Fibroblast of the conjunctiva (primary cell): ENCODE results near the gene ADGRL3.

ENCODE experiments used
- DNase-seq: peaks from one replicate; pipeline ENCODE4 v3.0.0-alpha.2; 2010; ENCODE audit warnings: low read depth

ADGRL3 gene

DNA sequence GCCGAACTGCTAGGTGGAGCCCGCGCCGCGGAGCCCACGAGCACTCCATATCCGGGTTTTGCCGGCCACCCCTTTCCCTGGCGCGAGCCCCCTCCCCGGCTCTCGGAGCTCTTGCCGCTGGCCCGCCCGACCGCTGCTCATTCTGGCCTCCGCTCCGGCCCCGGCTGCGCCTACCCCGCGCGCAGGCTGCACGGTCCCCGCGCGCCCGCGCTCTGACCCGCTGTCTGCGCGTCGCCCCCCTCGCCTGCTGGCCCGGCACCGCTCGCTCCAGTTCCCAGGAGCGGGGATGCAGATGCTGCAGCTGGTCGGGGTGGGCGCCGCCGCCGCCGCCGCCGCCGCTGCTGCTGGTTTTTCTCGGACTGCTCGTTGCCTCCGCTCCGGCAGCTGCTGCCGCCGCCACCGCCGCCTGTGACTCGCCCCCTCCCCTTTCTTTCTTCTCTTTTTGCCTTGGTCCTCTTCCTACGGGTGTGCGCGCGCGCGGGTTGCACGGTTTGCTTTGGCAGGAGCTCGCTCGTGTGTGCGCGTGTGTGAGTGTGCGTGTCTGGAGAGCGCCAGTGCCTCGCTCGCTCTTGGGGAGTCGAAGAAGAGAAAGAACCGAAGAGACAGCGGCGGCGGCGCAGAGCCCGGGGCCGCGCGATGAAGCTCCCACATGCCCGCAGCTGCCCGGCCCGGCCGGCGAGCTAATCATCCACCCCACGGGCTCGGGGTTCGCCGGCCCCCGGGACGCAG is at the start of gene ADGRL3:
TSS of gene ADGRL3 (plus strand) at position 140 of the 729 bp plus-strand sequence.
- no peak for DNase-seq

DNA sequence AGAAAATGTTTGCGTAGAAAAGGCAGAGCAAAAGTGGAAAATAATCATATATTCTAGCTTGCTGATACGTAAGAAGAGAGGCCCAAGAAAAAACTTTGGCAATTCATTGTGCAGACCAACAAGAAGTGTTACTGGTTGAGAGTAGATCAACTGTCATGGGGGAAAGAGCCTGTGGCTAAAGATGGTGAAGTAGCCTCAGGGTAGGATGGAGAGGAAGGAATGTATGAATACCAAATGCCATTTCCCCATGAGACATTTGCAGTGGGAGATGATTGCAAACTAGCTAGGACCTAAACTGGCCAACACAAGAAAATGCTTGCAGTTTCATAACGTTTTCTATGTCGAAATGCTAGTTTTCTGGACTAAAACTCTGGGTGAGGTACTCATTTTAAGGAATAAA is 47.7 kb upstream of the ADGRL3 start:
- DNase-seq, result no peak

DNA sequence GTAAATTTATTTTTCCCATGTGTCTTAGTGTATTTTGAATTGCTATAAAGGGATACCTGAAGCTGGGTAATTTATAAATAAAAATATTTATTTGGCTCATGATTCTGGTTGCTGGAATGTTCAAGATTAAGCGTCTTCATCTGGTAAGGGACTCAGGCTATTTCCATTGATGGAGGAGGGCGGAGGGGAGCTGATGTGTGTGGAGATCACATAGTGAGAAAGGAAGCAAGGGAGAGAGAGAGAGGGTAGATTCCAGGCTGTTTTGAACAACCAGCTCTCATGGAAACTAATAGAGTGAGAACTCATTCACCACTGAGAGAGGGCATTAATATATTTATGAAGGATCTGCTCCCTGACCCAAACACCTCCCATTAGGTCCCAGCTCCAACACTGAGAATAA is 39.6 kb upstream of the ADGRL3 start:
- no peak for DNase-seq

DNA sequence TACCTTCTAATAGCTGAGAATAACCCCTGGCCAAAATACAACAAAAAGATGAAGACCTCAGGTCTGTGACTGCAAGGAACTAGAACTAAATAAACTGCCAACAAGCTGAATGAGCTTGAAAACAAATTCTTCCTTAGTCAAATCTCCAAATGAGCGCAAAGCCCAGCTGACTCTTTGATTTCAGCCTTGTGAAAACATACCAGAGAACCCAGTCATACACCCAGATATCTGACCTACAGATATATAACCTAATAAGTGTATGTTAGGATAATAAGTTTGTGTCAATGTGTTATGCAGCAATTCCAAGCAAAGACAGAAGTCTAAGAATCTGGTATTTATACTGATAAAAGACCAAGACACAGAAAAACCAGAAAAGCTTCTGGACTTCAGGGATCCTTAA is 38.0 kb upstream of the ADGRL3 start:
- no peak for DNase-seq

DNA sequence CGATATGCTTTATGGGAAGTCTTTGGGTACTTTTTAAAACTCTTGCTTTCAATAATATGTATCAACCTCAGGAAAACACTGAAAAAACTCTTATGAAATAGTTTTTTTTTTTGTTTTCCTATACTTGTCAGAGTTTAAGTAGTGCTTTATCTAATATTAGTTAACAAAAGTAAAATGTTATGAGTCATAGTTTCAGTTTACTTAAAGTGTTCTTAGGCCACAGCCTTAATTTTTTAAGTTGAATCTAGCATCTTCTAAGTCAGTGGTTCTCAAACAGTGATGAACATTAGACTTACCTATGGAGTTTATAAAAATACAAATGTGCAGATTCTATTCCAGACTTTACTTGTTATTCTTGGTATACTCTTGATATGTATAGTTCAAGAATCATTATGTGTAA is 26.3 kb upstream of the ADGRL3 start:
- no peak for DNase-seq

DNA sequence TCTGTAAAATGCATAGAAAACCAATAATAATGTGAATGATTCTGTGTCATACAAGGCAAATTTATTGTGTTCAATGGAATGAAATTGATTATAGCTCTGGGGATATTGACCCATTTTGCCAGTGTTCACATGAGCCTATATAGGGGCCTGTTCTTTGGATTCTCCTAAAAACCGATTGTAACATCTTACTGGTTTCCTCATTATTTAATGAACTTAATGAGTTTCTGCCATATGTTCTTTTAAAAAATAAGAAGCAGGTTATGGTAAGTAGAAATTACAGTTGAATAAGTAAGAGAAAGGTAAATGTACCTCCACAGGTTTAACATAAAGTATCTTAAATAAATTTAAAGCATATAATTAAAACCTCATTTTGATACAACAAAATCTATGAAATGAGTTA is 24.6 kb upstream of the ADGRL3 start:
- DNase-seq, result no peak

DNA sequence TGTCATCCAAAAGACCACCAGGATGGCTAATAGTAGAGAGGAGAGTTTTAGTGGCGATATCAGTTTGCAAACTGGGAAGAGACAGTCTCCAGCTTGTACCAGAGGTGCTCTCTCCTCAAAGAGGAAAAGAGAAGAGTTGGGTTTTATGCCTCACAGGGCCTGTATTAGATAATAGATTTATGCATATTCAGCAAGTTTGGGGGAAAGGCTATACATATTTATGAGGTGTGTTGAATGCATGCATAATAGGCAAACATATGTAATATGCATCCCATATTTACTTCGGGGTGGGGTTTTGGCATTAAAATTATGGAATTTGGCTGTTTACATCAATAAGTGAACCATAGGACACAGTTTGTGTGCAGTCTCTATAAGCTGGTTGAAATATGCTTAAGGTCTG is 22.8 kb upstream of the ADGRL3 start:
- no peak for DNase-seq

DNA sequence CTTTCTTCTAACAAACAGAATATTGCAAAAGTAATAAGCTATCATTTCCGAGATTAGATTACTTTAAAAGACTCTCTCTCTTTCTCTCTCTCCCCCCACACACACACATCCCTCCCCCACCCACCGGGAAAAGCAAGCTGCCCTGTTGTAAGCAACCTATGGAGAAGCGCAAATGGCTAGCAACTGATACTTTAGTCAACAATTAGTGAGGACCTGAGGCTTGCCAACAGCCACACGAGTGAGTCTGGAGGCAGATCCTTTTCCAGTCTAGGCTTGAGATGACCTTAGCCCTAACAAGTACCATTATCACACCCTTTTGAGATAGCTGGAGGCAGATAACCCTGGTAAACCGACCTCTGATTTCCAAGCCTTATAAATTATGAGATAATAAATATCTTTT is 19.7 kb upstream of the ADGRL3 start:
- no peak for DNase-seq

DNA sequence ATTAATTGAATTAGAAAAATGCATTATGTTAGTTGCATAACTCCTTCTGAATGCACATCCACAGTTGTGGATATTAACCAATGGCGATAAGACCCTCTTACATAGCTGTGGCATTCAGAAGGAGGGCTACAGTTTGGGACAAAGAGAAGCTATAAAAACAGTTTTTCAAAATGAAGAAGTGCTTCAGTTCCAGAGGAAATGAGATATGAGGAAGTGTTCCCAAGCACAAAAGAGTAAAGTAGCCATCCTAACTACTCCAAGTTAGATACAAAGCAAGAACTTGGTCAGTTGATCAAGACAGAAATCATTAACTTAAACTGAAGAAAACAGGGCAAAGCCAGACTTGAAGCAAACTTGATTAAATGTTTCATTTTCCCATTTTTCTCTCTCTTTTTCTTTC is 17.2 kb upstream of the ADGRL3 start:
- DNase-seq, result no peak

DNA sequence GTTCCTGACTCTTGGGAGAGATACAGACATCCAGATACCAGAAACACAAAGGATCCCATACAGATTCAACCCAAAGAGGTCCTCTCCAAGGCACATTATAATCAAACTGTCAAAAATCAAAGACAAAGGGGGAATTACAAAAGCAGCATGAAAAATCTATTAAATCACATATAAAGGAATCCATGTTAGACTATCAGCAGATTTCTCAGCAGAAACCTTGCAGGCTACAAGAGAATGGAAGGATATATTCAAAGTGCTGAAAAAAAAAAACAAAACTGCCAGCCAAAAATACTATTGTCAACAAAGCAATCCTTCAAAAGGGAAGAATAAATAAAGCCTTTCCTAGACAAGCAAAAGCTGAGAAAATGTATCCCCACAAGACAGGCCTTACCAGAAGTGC is 14.8 kb upstream of the ADGRL3 start:
- no peak for DNase-seq

DNA sequence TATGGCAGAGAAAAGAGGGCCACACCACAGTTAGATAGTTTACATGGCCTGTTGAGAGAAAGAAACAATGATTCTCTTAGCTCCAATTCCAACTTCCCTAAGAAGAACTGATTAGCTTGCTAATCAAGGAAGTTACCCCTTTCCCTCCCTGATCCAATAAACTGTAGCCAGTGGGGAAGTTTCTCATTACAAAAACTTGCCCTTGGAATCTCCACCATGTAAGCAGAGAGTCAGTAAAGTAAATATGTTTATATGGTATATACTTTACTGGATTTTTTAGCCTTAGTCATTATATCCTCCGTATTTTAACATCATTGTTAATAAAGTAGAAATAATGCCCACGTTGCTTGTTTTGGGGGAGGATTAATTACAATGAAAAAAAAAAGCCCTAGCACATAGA is 7.7 kb upstream of the ADGRL3 start:
- no peak for DNase-seq

DNA sequence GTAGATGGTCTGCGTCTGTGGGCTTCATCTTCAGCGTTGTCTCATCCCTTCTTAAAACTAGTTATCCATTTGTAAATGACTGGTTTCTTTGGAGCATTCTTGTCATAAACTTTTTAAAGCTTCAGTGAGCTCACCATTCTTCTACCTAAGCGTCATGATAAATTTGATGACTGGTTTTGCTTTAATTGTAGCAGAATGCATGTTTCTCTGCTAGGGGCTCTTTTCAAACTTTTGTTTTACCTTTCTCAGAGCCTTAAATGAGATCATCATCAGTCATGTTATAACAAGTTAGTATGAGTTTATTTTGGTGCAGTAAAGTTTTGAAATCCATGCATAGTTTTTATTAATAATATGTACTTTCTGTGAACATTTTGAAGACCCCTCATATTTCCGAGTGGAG is 6.3 kb upstream of the ADGRL3 start:
- no peak for DNase-seq

DNA sequence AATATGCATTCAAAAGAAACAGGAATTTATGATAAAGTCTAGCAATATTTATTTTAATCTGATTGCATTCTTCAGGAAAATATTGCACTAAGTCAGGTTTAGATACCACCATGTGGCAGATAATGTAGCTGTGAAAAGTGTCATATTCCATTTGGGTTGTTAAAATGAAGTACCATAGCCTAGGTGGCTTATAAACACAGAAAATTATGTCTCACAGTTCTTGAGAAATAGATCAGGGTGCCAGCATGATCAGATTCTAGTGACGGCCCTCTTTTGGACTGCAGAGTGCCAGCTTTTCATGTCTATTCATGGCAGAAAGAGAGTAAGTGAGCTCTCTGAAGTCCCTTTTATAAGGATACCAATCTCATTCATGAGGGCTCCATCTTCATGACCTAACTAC is 5.6 kb upstream of the ADGRL3 start:
- no peak for DNase-seq

DNA sequence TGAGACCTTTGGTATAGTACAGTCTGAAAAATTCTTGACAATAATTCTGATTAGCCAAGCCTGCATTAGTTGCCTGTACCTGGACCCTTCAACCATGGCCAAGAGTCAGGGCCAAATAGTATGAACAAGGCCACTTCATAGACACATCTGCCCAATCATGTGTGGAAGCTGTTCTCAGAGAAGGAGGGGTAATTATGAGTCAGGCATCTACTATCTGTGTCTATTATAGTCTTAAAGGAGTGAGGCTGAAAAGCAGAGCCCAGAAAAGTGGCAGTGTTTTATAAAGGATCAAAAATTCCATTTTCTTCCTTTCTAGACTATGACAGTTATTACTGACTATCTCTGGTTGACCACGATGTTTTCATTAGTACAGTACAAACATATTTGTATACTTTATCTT is 5.0 kb upstream of the ADGRL3 start:
- no peak for DNase-seq

DNA sequence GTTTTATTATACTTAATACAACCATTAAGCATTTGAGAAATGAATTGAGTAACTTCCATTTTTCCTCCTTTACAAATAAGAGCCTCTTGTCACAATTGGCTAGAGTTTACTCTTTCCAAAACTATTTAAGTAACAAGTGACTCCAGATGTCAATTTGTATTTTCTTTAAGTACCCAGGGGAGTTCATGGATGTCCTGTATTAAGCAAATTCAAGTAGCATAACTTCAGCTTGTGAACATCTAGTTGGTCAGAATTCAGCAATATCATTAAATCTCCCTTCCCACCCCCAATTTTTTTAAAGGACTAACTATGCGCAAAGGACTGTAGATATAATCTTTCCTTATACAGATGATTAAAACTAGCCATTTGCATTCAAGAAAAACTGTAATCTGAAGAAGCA is 1.4 kb upstream of the ADGRL3 start:
- no peak for DNase-seq

DNA sequence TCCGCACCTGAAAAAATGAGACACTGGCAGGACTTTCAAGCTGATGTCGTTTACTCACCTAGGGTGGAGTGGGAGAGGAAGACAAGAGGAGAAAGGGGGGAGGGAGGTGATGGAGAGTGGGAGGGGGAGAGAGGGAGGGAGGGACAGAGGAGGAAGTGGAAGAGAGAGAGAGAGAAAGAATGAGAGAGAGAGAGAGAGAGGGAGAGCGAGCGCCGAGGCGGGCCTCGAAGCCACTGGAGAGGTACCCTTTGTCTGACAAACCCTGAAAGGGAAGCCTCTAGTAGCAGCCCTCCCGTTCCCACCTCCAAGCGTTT is 296 bp upstream of the ADGRL3 start:
- DNase-seq, result no peak

DNA sequence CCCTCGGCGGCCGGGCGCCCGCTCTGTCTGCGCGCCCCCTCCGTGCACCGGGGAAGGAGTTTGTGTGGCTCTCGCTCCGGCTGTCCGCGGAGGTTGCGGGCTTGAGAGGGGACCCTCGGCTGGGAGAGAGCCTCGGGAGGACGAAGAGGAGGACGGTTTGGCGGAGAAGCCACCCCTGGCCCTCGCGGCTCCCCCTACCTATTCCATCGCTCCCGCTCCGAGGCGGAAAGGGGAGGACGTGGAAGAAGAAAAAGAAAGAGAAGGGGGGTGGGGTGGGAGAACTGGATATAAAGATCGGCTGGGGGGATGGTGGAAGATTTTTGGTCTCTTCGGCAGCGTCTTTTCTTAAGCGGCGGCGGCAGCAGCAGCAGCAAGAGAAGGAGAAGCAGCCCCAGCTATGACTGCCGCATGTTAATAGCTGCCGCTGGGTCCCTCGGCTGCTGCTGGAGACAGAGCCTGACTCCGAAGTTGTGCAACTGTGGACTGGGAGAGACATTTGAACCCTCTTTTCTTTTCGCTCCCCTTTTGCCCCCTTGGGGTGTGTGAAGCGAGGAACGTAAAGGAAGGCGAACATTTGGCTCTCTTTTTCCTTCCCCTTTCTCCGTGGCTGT is 895 bp downstream of the ADGRL3 start:
- DNase-seq, result no peak

DNA sequence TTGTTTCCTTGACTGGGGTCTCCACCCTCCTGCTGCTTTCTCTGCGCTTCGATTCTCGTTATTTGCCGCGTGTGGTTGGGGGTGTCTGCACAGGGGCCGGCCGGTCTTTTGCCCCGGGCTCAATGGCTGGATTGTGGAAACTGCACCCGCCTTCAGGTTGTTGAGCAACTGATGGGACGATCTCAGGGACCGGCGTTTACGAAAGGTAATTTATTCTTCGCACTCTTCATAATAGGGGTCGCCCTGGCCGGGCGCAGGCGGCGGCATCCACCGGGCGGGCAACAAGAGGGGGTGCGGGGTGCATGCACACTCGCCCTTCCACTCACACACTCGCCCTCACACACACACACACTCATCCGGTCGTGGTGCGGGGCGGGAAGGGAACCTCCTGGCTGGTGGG is 1.4 kb downstream of the ADGRL3 start:
- no peak for DNase-seq

DNA sequence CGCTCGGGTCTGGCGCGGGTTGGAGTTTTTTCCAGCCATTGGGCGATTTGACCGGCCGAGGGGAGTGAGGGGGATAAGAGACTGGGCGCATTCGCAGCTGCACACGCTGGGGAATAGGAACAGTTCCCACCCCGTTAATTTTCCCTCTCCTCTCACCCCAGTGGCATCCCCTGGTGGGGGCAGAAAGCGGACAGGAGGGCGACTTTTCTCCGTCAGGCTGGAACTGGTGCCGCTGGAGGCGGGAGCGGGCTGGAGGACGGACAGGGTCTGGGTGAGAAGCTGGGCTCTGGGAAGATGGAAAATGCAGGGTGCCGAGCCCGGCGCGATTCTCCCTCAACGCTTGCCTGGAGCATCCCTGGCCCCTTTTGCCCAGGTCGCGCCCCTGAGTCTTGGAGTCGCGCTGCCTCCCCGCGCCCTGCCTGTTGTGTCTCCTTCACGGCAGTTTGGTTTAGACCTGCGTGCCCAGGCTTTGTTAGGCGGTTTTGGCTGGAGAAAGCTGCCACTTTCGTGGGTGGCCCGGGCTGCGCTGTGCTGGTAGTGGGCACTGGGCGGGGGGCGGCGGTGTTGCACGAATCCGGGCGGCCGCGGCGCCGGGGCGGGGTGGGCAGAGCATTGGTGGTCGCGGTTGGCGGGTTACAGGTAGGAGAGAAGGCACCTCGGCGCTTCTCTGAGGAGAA is 2.0 kb downstream of the ADGRL3 start:
- DNase-seq, result no peak

DNA sequence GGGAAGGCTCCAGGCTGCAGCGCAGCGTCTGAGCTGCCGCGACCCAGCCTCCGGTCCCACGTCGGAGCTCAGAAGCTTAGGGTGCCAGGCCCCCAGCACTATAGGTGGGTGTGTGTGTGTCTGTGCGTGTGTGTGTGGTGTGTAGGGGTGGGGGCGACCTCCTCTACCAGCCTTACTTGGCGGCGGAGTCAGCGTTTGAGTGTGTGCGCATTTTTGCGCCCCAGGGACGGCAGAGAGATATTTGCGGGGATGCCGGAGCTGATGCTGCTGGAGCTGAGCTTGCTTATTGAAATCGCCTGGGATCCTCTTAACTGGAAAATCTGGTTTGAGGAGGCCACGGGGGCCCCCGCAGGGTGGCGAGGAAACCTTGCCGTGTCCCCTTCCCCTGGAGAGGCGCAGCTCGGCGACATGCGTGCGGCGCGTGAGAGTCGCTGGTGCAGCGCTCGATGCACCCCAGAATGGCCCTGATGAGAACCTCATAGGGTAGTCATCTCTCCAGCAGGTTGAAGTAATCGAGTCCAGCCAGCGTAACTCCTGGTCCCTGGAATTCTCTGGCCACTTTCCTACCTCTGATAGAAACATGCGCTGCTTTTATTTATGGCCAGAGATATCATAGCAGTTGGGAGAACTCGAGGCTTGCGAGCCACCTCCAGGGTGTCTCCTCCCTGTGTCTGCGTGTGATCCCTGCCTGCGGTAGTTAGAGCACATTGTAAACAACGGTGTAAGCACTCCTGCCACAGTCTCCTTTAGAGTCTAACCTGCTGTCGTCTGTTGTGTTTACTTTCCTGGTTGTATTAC is 2.7 kb downstream of the ADGRL3 start:
- no peak for DNase-seq

DNA sequence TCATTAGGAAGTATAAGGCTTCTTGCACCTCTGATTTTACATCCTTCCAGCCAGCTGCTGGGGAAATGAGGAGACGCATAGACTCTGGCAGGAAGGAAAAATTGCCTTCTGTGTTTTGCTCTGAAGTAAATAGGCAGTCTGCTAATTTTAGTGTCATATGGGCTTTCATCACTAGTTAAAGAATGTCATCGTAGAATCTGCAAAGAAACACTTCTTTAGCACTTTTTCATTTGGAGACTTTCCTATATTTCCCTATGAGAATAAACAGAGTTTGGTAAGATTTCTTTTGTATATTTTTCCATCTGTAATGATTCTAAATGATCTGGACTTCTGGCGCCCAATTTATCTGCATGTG is 3.3 kb downstream of the ADGRL3 start:
- DNase-seq, result no peak

DNA sequence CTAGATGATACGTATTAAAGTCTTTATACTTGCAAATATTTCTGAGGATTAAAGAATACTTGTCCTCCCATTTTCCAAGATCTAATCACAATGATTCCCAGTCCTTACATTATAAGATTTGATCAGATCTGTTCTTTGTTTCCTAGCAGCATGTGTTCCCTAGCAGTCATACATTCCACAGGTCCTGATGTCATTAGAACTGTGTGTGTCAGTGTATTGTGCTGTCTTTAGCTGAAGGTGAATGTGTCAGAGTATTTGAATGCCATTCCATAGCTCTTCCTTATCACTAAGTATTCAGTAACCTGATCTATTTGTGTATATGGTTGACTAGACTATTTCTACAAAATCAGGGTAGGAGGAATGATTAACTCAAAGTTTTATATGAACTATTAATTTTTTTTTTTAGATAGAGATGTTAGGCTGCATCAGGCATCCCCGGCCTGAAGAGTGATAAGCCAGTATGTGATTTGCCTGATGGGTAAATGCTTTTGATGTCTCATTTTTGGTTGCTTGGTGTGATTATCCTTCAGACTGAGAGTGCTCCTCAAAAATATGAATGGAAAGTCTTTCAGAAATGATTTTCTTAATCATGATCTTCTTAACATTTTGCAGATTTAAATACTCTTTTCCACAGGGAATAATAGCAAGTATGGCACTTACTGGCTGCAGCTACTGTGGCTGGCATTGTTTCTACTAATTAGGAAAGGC is 4.4 kb downstream of the ADGRL3 start:
- DNase-seq, result no peak
